CD4-positive, alpha-beta T cell treated with Interleukin-12 subunit alpha and Interleukin-12 subunit beta, for 1 hour (primary cell): ENCODE measurements around the gene SCARB1.

Source experiments
- DNase-seq: peaks from one replicate; pipeline ENCODE4 v3.0.0-alpha.2; 2020

The SCARB1 gene

GRCh38 chr12:124740691-124741137 is 123.0 kb downstream of the SCARB1 start:
- no peak for DNase-seq

GRCh38 chr12:124739953-124740561 is 123.6 kb downstream of the SCARB1 start:
- DNase-seq = no peak

GRCh38 chr12:124738636-124739467 is 124.8 kb downstream of the SCARB1 start:
- DNase-seq = no peak

GRCh38 chr12:124737772-124738635 is 125.7 kb downstream of the SCARB1 start:
- no peak for DNase-seq

GRCh38 chr12:124737040-124737419 is 126.6 kb downstream of the SCARB1 start:
- no peak for DNase-seq

GRCh38 chr12:124736115-124737039 is 127.3 kb downstream of the SCARB1 start:
- DNase-seq = no peak

DNA sequence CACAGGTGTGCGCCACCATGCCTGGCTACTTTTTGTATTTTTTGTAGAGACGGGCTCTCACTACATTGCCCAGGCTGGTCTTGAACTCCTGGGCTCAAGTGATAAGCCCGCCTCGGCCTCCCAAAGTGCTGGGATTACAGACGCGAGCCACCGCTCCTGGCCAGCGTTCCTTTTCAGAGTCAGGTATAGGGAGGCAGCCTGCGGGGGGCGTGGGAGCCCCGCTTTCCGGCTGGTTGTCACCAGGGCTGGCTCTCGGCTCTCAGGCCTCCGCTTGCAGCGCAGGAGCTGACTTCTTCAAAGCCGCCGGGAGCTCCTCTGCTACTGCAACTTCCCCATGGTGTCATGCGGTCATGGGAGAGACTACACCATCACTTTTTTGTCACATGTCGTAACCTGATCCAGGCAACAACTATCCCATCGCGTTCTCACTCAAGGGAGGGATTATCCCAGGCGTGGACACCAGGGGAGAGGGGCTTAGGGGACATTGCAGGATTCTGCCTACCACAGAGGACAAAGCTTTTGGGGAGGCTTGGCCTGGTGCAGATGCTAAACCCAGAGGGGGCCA is 129.4 kb downstream of the SCARB1 start:
- no peak for DNase-seq

DNA sequence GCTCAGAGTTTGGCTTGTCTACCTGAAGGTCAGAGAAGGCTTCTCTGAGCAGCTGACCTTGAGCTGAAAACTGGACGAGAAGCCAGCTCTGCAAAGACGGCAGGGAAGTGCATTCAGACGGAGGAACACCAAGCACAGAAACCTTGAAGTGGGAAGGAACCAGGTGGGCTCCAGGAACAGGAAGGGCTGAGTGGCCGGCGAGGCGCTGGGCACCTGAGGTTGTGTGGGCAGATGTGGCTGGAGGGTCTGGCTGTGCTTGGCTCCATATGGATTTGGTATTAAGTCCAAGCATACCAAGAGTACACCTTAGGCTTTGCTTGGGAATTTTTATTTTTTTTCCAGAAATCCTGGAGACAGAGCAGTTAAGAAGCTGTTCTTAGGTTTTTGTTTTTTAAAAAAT is 130.6 kb downstream of the SCARB1 start:
- no peak for DNase-seq

GRCh38 chr12:124732275-124733075 is 131.2 kb downstream of the SCARB1 start:
- no peak for DNase-seq

DNA sequence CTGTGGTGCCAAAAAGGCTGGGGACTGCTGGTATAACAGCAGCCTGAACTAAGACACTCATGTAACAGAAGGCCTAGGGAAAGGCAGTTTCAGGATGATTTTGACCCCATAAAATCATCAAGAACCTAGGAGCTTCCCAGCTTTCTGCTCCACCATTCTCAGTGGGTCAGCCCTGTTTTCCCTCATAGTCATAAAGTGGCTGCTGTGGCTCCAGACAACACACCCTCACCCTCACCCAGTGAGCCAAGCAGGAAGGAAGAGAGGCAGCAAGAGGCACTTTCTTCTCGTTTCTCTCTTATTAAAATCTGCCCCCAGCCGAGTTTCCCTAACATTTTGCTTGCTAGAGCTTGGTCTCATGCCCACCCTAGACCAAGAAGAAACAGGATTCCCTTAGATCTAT is 131.8 kb downstream of the SCARB1 start:
- DNase-seq = no peak

GRCh38 chr12:124730455-124730932 is 133.2 kb downstream of the SCARB1 start:
- no peak for DNase-seq

DNA sequence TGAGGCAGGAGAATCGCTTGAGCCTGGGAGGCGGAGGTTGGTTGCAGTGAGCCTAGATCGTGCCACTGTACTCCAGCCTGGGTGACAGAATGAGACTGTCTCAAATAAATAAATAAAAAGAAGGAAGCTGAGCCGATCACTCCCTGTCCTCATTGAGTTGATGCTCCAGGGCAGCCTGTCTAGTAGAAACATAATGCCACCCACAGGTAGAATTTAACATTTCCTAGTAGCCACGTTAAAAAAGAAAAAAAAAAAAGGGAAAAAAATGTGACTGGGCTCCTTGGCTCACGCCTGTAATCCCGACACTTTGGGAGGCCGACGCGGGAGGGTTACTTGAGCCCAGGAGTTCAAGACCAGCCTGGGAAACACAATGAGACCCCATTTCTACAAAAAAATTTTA is 135.7 kb downstream of the SCARB1 start:
- DNase-seq = no peak

GRCh38 chr12:124727264-124727800 is 136.3 kb downstream of the SCARB1 start:
- DNase-seq = peak; percentile 23
